Cardiac muscle cell (in vitro differentiated cells and primary cell): ENCODE data around the gene IQGAP2. TPM values are rescaled to one million over a fixed set of nuclear protein-coding genes. Genes with fewer than 3 reads are reported as not detected.

Experiments used
- DNase-seq, 2 donors: peaks; one replicate each; pipeline versions ENCODE4 v3.0.0 to v3.0.0-alpha.2; 2010 to 2017; ENCODE audit warnings: low read depth in 1 of 2, low spot score in 1 of 2
- H3K27ac ChIP-seq: fragments of 200-600 bp; sonication (generic); 2 replicates; pipeline ENCODE4 v1.5.1; 2016
- H3K27me3 ChIP-seq: fragments of 200-600 bp; sonication (generic); 2 replicates; pipeline ENCODE4 v1.6.0; 2016; ENCODE audit warnings: control low read depth
- H3K36me3 ChIP-seq: fragments of 200-600 bp; sonication (generic); 2 replicates; pipeline ENCODE4 v1.5.1; 2016; ENCODE audit warnings: control low read depth
- H3K4me1 ChIP-seq: fragments of 200-600 bp; sonication (generic); 2 replicates; pipeline ENCODE4 v1.8.1; 2017; ENCODE audit warnings: low read depth, mild to moderate bottlenecking, mixed run types
- H3K4me3 ChIP-seq: fragments of 200-600 bp; sonication (generic); 2 replicates; pipeline ENCODE4 v1.5.1; 2016; ENCODE audit warnings: mild to moderate bottlenecking
- H3K9me3 ChIP-seq: fragments of 200-600 bp; sonication (generic); 2 replicates; pipeline ENCODE4 v1.5.1; 2017; ENCODE audit warnings: low read depth, mild to moderate bottlenecking, control low read depth
- polyA plus RNA-seq: library from polyadenylated mRNA; unstranded; fragments of >200 nt; fragmentation: Nextera tagmentation; extraction: Ambion mirVana; gene quantifications from 2 replicates; pipeline ENCODE4 v1.2.1, GENCODE V29; 2016
- total RNA-seq: library from RNA; depleted of rRNA; stranded (reverse); fragments of >200 nt; gene quantifications from 2 replicates; pipeline ENCODE4 v1.2.3, GENCODE V29; 2016
- TF ChIP-seq, protein P1 (sequence below): IDR thresholded peaks from 2 replicates; pipeline ENCODE4 v1.5.1; 2012; ENCODE audit warnings: low read depth, mild to moderate bottlenecking, low read length

The IQGAP2 gene
- total and polyA plus RNA-seq, 2 experiments from 2014 or later: 4.1 to 10.8 TPM

DNA sequence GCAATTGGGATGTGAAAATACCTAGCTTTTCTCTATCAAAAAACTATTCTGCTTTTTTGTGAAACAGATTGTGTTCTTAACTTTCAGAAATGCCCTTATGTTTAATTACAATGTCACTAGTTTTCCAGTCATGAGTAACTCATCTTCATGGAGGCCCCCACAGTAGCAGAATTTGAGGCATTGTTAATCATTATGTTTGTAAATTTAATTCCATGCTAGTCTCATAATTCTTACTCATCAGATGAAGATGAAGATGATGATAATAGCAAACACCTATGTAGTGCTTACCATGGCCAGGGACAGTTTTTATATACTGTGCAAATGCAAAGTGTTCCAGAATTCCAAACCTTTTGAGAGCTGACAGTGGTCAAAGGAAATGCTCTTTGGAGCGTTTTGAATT is 285.1 kb downstream of the IQGAP2 start:
- Histone ChIP-seq H3K4me1 (peaks cover 18% of the 10 kb centered on the region), H3K27me3 (no peaks in the 10 kb centered on the region), H3K36me3 (no peaks in the 10 kb centered on the region), H3K4me3 (no peak overlapping the region), H3K27ac (no peak overlapping the region), H3K9me3 (no peaks in the 10 kb centered on the region)
- no peak for DNase-seq
- TF ChIP-seq, protein P1, sequence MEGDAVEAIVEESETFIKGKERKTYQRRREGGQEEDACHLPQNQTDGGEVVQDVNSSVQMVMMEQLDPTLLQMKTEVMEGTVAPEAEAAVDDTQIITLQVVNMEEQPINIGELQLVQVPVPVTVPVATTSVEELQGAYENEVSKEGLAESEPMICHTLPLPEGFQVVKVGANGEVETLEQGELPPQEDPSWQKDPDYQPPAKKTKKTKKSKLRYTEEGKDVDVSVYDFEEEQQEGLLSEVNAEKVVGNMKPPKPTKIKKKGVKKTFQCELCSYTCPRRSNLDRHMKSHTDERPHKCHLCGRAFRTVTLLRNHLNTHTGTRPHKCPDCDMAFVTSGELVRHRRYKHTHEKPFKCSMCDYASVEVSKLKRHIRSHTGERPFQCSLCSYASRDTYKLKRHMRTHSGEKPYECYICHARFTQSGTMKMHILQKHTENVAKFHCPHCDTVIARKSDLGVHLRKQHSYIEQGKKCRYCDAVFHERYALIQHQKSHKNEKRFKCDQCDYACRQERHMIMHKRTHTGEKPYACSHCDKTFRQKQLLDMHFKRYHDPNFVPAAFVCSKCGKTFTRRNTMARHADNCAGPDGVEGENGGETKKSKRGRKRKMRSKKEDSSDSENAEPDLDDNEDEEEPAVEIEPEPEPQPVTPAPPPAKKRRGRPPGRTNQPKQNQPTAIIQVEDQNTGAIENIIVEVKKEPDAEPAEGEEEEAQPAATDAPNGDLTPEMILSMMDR: no peak

DNA sequence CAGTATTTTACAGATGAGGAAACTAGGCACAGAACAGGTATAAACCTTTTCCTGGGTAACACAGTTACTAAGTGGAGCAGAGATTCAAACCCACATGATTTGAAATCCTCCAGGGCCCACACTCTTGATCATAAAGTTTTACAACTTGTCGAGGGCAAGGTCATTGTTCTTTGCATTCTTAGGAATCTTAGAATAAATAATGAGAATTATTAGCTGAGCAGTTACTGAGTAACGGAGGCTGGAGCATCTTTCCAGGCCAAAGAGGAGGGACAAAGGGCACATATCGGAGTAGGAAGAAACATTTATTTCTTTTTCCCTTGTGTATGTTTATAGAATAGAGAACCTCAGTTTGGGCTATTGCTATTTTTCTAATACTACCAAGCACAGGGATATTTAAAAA is 285.8 kb downstream of the IQGAP2 start:
- H3K27me3 ChIP-seq: no peaks in the 10 kb centered on the region
- DNase-seq: no peak
- no peak overlapping the region for H3K4me3 ChIP-seq
- H3K27ac ChIP-seq: no peak overlapping the region
- TF ChIP-seq, protein P1: no peak
- H3K9me3 ChIP-seq: no peaks in the 10 kb centered on the region
- H3K36me3 ChIP-seq: no peaks in the 10 kb centered on the region
- H3K4me1 ChIP-seq: peaks cover 14% of the 10 kb centered on the region

DNA sequence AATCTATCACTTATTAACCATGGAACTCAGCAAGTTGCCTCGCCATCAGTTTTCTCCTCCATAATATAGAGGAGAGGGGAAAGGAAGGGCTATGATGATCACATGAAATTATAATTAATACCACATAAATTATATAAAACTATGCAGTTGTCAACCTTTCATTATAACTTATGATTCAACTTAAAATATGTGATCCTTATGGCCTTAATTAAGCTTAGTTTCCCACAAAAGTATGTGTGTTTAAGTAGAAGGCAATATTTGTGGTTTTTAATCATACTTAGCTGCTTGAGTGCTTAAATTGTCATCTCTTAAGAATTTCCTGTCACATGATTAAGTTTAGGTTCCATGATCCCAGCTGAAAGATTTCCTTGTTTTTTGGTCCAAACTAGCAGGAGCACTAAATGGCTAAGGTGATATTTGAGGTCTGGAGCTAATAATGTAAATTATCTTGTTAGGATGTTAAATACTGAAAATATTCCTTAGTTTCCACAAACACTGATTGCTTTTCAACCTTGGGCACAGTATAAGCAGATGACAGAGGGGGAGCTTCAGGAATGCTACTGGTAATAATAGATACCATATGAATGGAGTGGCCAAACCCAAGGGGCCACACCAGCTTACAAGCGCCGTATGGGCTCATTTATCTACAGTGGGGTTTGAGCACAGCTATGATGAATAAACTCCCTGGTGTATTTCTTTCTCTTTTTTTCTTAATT is 286.4 kb downstream of the IQGAP2 start:
- Histone ChIP-seq H3K36me3 (no peaks in the 10 kb centered on the region), H3K4me3 (no peak overlapping the region), H3K27ac (no peak overlapping the region), H3K27me3 (no peaks in the 10 kb centered on the region), H3K4me1 (peaks cover 10% of the 10 kb centered on the region), H3K9me3 (no peaks in the 10 kb centered on the region)
- TF ChIP-seq, protein P1: no peak
- peak in 1 of 2 donors; percentile 91 for DNase-seq

DNA sequence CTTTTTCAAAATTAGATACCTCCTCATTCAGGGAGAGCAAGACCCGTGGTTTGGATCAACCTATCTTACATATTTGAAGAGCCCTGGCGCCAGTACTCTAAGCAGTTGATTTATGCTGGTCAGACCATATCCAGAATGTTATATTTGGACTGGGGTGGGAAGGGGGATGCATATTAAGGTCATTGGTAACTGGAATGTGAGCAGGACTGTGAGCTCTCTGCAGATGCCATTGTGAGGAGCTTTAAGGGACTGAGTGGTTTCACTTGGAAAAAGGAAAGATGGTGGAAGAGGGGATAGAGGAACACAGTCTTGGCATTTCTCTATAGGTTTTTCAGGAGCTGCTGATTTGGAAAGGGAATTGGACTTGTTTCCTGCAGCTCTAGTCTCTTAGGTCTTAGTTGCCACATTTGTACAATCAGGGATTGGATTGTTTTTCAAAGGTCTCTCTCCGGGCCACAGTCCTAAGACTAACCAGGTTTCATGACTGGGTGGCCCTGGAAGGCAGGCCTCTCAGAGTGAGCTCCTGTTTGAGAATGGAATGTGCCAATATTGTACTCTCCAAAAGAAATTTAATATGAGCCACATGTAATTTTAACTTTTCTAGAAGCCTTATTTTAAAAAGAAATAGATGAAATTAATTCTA is 287.1 kb downstream of the IQGAP2 start:
- no peaks in the 10 kb centered on the region for H3K27me3 ChIP-seq
- TF ChIP-seq, protein P1: no peak
- no peak overlapping the region for H3K4me3 ChIP-seq
- no peaks in the 10 kb centered on the region for H3K9me3 ChIP-seq
- H3K27ac ChIP-seq: no peak overlapping the region
- no peaks in the 10 kb centered on the region for H3K36me3 ChIP-seq
- peaks cover 5% of the 10 kb centered on the region for H3K4me1 ChIP-seq
- no peak for DNase-seq

DNA sequence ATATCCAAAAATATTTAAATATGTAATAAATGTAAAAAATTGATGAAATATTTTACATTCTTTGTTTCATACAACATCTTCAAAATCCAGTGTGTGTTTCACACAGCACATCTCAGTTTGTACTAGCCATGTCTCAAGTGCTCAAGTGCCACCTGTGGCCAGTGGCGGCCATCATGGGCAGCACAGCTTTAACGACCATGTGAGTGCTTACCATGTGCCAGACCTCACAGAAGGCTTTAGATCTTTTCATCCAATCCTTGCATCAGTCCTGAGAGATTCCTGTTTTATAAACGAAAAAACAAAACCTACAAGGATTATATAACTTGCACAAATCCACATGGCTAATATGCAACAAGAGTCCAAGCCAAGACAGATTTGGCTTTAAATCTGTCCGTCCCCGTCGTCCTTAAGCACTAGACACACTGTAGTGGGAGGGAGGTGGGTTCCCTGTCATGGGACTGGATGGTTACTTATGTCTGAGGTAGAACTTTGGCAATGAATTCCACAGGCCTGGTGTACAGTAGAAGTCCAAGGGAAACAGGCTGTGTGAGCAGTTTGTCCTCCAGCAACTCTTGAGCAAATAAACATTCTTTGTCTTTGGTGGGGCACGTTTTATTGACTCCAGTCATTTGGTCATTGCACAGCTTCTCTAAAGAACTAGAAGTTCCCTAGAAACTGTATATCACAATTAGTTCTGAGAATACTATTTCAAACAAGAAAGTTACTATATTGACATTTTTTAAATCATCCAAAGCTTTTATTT is 287.8 kb downstream of the IQGAP2 start:
- no peak for DNase-seq
- TF ChIP-seq, protein P1: no peak
- Histone ChIP-seq H3K36me3 (no peaks in the 10 kb centered on the region), H3K4me1 (peaks cover 5% of the 10 kb centered on the region), H3K27ac (no peak overlapping the region), H3K27me3 (no peaks in the 10 kb centered on the region), H3K4me3 (no peak overlapping the region), H3K9me3 (no peaks in the 10 kb centered on the region)
